Endometrium (tissue), 2 donors: ENCODE data around the gene RPL11.
"Not testable (repeated sequence)": the region's sequence is repeated elsewhere in the genome, so short reads cannot be mapped to it uniquely, and the experiment has no call there.

Experiments used
- FAIRE-seq: peaks from 2 replicates; lab custom pipeline; 2012; peaks lifted over from hg19 to GRCh38; lab: Jason Lieb, UNC
- donor health status: control.
- donor health status: control.

Gene RPL11

GRCh38 chr1:23732363-23733224 is 41.0 kb downstream of the RPL11 start:
- FAIRE-seq: no peak

- not testable (repeated sequence) for FAIRE-seq
Measured at GRCh38 chr1:23733281-23733680, 41.7 kb downstream of the RPL11 start.

GRCh38 chr1:23736437-23737134 is 45.0 kb downstream of the RPL11 start:
- FAIRE-seq: no peak

GRCh38 chr1:23741609-23742008 is 50.0 kb downstream of the RPL11 start:
- no peak for FAIRE-seq

GRCh38 chr1:23742670-23743286 is 51.2 kb downstream of the RPL11 start:
- FAIRE-seq: no peak

DNA sequence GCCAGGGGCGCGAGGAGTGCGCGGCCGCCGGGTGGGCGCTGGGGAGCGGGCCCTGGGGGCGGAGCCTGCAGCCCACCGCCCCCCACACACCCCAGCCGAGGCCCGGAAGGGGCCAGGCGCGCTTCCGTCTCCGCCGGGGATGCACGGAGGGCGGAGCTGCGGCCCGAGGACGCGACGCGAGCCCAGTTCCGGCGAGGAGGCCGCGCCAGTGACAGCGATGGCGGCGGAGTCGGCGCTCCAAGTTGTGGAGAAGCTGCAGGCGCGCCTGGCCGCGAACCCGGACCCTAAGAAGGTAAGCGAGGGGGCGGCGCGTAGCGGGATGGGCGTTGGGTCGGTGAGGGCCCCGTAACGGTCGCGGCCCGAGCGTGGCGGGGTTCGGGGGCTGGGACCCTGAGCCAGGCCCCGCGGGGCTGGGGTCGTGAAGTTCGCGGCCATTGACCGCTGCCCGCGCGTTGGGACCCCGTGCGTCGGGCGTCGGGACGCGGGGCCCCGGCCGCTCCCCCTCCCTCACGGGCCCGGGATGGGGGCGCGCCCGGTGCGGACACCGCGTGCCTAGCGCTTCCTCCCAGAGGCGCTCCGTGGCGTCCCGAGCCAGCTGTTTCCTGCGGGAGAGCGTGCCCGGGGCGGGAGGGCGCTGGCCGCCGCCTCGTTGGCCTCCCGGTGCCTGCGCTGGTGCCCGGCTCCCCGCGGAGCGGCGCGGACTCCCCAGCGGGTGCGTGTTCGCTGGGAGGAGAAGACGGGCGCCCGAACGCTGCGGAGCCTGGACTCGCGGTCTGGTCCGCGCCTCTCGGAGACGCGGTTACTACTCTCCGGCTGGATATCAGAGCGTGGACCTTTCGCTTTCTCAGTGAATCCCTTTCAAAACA is 51.9 kb downstream of the RPL11 start, which contains the start of gene ELOA:
TSS of gene ELOA (plus strand) at position 185 of the 866 bp plus-strand sequence. CDS start at position 218, 33 bp downstream.
- FAIRE-seq: no peak

DNA sequence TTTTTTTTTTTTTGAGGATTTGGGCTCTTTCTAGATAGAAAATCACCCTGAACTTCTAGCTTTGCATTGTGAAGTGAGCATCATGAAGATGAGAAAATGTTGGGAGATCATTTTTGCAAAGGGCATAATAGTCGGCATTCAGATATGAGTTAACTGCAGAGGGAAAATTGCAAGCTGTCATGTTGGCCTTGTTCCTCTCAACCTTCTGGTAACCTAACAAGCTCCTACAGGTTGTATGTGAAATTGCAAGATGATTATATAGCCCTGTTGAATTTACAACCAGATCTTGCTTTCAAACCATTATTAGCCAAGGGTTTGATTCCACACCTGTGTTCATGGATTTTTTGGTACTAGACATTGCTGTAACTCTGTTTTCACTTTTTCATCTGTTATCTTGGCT is 53.9 kb downstream of the RPL11 start:
- FAIRE-seq: no peak
